ENCODE data around the gene GPM6B.

The GPM6B gene

GRCh38 chrX:13859724-13860123 is 42.8 kb upstream of the GPM6B start:
- Histone ChIP-seq H4K20me1 (ENCODE audit: control insufficient read depth, insufficient read depth, low read depth, low read length) (no peaks in the 10 kb centered on the region), H3K4me2 (ENCODE audit: low read length) (no peak overlapping the region), H3K27me3 (ENCODE audit: control insufficient read depth, low read length) (peaks cover 3% of the 10 kb centered on the region; the same call in 1 of the 2 replicates), H3K27ac (ENCODE audit: low read depth, low read length) (no peak overlapping the region), H3K4me3 (ENCODE audit: low read length) (no peak overlapping the region), H3F3A (ENCODE audit: control insufficient read depth, insufficient read depth) (no peaks in the 10 kb centered on the region), H3K4me1 (ENCODE audit: control insufficient read depth, low read length) (no peaks in the 10 kb centered on the region), H3K79me2 (ENCODE audit: control insufficient read depth, low read length) (no peaks in the 10 kb centered on the region), H3K9me3 (ENCODE audit: control insufficient read depth, insufficient read depth, low read length) (no peaks in the 10 kb centered on the region), H3K36me3 (ENCODE audit: control insufficient read depth, low read length) (no peaks in the 10 kb centered on the region), H3K9me2 (replicated peaks; ENCODE audit: control insufficient read depth, low read length) (no peaks in the 10 kb centered on the region)
- no peak for TF ChIP-seq CTCF (IDR thresholded peaks at IDR 0.05; ENCODE audit: low read depth, low read length, poor library complexity, severe bottlenecking)
- no peak for TF ChIP-seq EZH2phosphoT487 (IDR thresholded peaks at IDR 0.05; ENCODE audit: borderline replicate concordance, low read length)

- Histone ChIP-seq H3K4me2 (ENCODE audit: low read length) (no peak overlapping the region), H3F3A (ENCODE audit: control insufficient read depth, insufficient read depth) (no peaks in the 10 kb centered on the region), H4K20me1 (ENCODE audit: control insufficient read depth, insufficient read depth, low read depth, low read length) (no peaks in the 10 kb centered on the region), H3K27me3 (ENCODE audit: control insufficient read depth, low read length) (peaks cover 3% of the 10 kb centered on the region; the same call in 1 of the 2 replicates), H3K27ac (ENCODE audit: low read depth, low read length) (no peak overlapping the region), H3K9me3 (ENCODE audit: control insufficient read depth, insufficient read depth, low read length) (no peaks in the 10 kb centered on the region), H3K4me3 (ENCODE audit: low read length) (no peak overlapping the region), H3K36me3 (ENCODE audit: control insufficient read depth, low read length) (no peaks in the 10 kb centered on the region), H3K79me2 (ENCODE audit: control insufficient read depth, low read length) (no peaks in the 10 kb centered on the region), H3K9me2 (replicated peaks; ENCODE audit: control insufficient read depth, low read length) (no peaks in the 10 kb centered on the region), H3K4me1 (ENCODE audit: control insufficient read depth, low read length) (no peaks in the 10 kb centered on the region)
- TF ChIP-seq CTCF (IDR thresholded peaks at IDR 0.05; ENCODE audit: low read depth, low read length, poor library complexity, severe bottlenecking) (no peak), EZH2phosphoT487 (IDR thresholded peaks at IDR 0.05; ENCODE audit: borderline replicate concordance, low read length) (no peak)
These were observed 40.9 kb upstream of the GPM6B start for GRCh38 chrX:13857804-13858203.

GRCh38 chrX:13855689-13856450 is 39.0 kb upstream of the GPM6B start:
- Histone ChIP-seq H3K4me2 (ENCODE audit: low read length) (no peak overlapping the region), H3F3A (ENCODE audit: control insufficient read depth, insufficient read depth) (no peaks in the 10 kb centered on the region), H3K36me3 (ENCODE audit: control insufficient read depth, low read length) (no peaks in the 10 kb centered on the region), H3K79me2 (ENCODE audit: control insufficient read depth, low read length) (no peaks in the 10 kb centered on the region), H3K4me3 (ENCODE audit: low read length) (no peak overlapping the region), H4K20me1 (ENCODE audit: control insufficient read depth, insufficient read depth, low read depth, low read length) (no peaks in the 10 kb centered on the region), H3K27ac (ENCODE audit: low read depth, low read length) (no peak overlapping the region), H3K9me2 (replicated peaks; ENCODE audit: control insufficient read depth, low read length) (no peaks in the 10 kb centered on the region), H3K4me1 (ENCODE audit: control insufficient read depth, low read length) (no peaks in the 10 kb centered on the region), H3K9me3 (ENCODE audit: control insufficient read depth, insufficient read depth, low read length) (no peaks in the 10 kb centered on the region), H3K27me3 (ENCODE audit: control insufficient read depth, low read length) (peaks cover 3% of the 10 kb centered on the region; the same call in 1 of the 2 replicates)
- TF ChIP-seq EZH2phosphoT487 (IDR thresholded peaks at IDR 0.05; ENCODE audit: borderline replicate concordance, low read length) = no peak
- no peak for TF ChIP-seq CTCF (IDR thresholded peaks at IDR 0.05; ENCODE audit: low read depth, low read length, poor library complexity, severe bottlenecking)
